ENCODE measurements around the gene RSPH1.

Gene RSPH1

GRCh38 chr21:42486072-42486471 is 10.0 kb downstream of the RSPH1 start:
- no peaks in the 10 kb centered on the region for H3K9me3 ChIP-seq (ENCODE audit: insufficient read depth, low read length, severe bottlenecking)
- no peaks in the 10 kb centered on the region for H3K79me2 ChIP-seq (ENCODE audit: insufficient read depth, low read length)
- H3K27ac ChIP-seq (ENCODE audit: low read length): no peak overlapping the region
- no peak overlapping the region for H2AFZ ChIP-seq (ENCODE audit: low read depth, low read length)
- no peak overlapping the region for H3K4me3 ChIP-seq (ENCODE audit: low read depth in 1 of 2, low read length in 2 of 2)
- H4K20me1 ChIP-seq (ENCODE audit: insufficient read depth, low read length): no peaks in the 10 kb centered on the region
- no peaks in the 10 kb centered on the region for H3K27me3 ChIP-seq (ENCODE audit: insufficient read depth, low read length, poor library complexity)
- DNase-seq (no peak), ATAC-seq (ENCODE audit: insufficient read depth, low read depth) (no peak)
- TF ChIP-seq EZH2 (IDR thresholded peaks at IDR 0.05; ENCODE audit: borderline replicate concordance, low read depth, low read length, severe bottlenecking) (no peak), CTCF (IDR thresholded peaks at IDR 0.05; ENCODE audit: borderline replicate concordance, extremely low read depth, low read length, poor library complexity, severe bottlenecking) (no peak)
- H3K9ac ChIP-seq (ENCODE audit: low read depth, low read length): no peak overlapping the region
- H3K36me3 ChIP-seq (ENCODE audit: insufficient read depth, low read length): no peaks in the 10 kb centered on the region
- H3K4me1 ChIP-seq (ENCODE audit: insufficient read depth, low read length): no peaks in the 10 kb centered on the region
- no peak overlapping the region for H3K4me2 ChIP-seq (ENCODE audit: insufficient read depth, low read length)

DNA sequence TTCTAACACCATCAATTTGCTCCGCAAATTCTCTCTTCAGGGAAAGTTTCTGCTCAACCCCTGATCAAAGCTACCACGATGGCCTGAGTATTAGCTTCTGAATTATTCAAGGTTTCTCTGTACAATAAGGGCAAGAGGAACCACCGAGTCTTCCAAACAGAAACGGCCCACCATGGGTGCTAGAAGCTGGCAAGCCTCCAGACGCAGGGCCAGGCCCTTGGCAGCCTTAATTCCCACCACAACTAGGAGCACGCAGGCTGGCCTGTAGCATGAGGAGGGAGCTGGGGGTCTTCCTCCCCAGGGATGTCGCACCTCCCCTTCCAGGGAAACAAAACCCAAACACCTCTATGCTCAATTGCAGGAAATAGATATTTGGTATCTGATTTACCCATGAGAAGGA is 11.1 kb downstream of the RSPH1 start:
- H3K4me1 ChIP-seq (ENCODE audit: insufficient read depth, low read length): no peaks in the 10 kb centered on the region
- TF ChIP-seq EZH2 (IDR thresholded peaks at IDR 0.05; ENCODE audit: borderline replicate concordance, low read depth, low read length, severe bottlenecking) (no peak), CTCF (IDR thresholded peaks at IDR 0.05; ENCODE audit: borderline replicate concordance, extremely low read depth, low read length, poor library complexity, severe bottlenecking) (no peak)
- no peak overlapping the region for H3K9ac ChIP-seq (ENCODE audit: low read depth, low read length)
- H4K20me1 ChIP-seq (ENCODE audit: insufficient read depth, low read length): no peaks in the 10 kb centered on the region
- H3K9me3 ChIP-seq (ENCODE audit: insufficient read depth, low read length, severe bottlenecking): no peaks in the 10 kb centered on the region
- H3K4me3 ChIP-seq (ENCODE audit: low read depth in 1 of 2, low read length in 2 of 2): no peak overlapping the region
- no peak overlapping the region for H3K4me2 ChIP-seq (ENCODE audit: insufficient read depth, low read length)
- H3K36me3 ChIP-seq (ENCODE audit: insufficient read depth, low read length): no peaks in the 10 kb centered on the region
- H3K27me3 ChIP-seq (ENCODE audit: insufficient read depth, low read length, poor library complexity): no peaks in the 10 kb centered on the region
- DNase-seq (no peak), ATAC-seq (ENCODE audit: insufficient read depth, low read depth) (no peak)
- no peaks in the 10 kb centered on the region for H3K79me2 ChIP-seq (ENCODE audit: insufficient read depth, low read length)
- no peak overlapping the region for H3K27ac ChIP-seq (ENCODE audit: low read length)
- H2AFZ ChIP-seq (ENCODE audit: low read depth, low read length): no peak overlapping the region

- Histone ChIP-seq H2AFZ (ENCODE audit: low read depth, low read length) (no peak overlapping the region), H3K4me2 (ENCODE audit: insufficient read depth, low read length) (no peak overlapping the region), H3K36me3 (ENCODE audit: insufficient read depth, low read length) (no peaks in the 10 kb centered on the region), H3K4me3 (ENCODE audit: low read depth in 1 of 2, low read length in 2 of 2) (no peak overlapping the region), H3K9ac (ENCODE audit: low read depth, low read length) (no peak overlapping the region), H3K27me3 (ENCODE audit: insufficient read depth, low read length, poor library complexity) (no peaks in the 10 kb centered on the region), H3K27ac (ENCODE audit: low read length) (no peak overlapping the region), H3K4me1 (ENCODE audit: insufficient read depth, low read length) (no peaks in the 10 kb centered on the region), H3K9me3 (ENCODE audit: insufficient read depth, low read length, severe bottlenecking) (no peaks in the 10 kb centered on the region), H3K79me2 (ENCODE audit: insufficient read depth, low read length) (no peaks in the 10 kb centered on the region), H4K20me1 (ENCODE audit: insufficient read depth, low read length) (no peaks in the 10 kb centered on the region)
- no peak for DNase-seq
- TF ChIP-seq EZH2 (IDR thresholded peaks at IDR 0.05; ENCODE audit: borderline replicate concordance, low read depth, low read length, severe bottlenecking) (no peak), CTCF (IDR thresholded peaks at IDR 0.05; ENCODE audit: borderline replicate concordance, extremely low read depth, low read length, poor library complexity, severe bottlenecking) (no peak)
- no peak for ATAC-seq (ENCODE audit: insufficient read depth, low read depth)
Measured at GRCh38 chr21:42481169-42481568, 14.9 kb downstream of the RSPH1 start.

GRCh38 chr21:42480736-42481135 is 15.3 kb downstream of the RSPH1 start:
- H3K79me2 ChIP-seq (ENCODE audit: insufficient read depth, low read length): no peaks in the 10 kb centered on the region
- no peaks in the 10 kb centered on the region for H4K20me1 ChIP-seq (ENCODE audit: insufficient read depth, low read length)
- H3K4me1 ChIP-seq (ENCODE audit: insufficient read depth, low read length): no peaks in the 10 kb centered on the region
- H3K36me3 ChIP-seq (ENCODE audit: insufficient read depth, low read length): no peaks in the 10 kb centered on the region
- DNase-seq: no peak
- H3K4me2 ChIP-seq (ENCODE audit: insufficient read depth, low read length): no peak overlapping the region
- no peaks in the 10 kb centered on the region for H3K27me3 ChIP-seq (ENCODE audit: insufficient read depth, low read length, poor library complexity)
- H3K27ac ChIP-seq (ENCODE audit: low read length): no peak overlapping the region
- TF ChIP-seq CTCF (IDR thresholded peaks at IDR 0.05; ENCODE audit: borderline replicate concordance, extremely low read depth, low read length, poor library complexity, severe bottlenecking) (no peak), EZH2 (IDR thresholded peaks at IDR 0.05; ENCODE audit: borderline replicate concordance, low read depth, low read length, severe bottlenecking) (no peak)
- no peaks in the 10 kb centered on the region for H3K9me3 ChIP-seq (ENCODE audit: insufficient read depth, low read length, severe bottlenecking)
- H3K4me3 ChIP-seq (ENCODE audit: low read depth in 1 of 2, low read length in 2 of 2): no peak overlapping the region
- no peak for ATAC-seq (ENCODE audit: insufficient read depth, low read depth)
- H2AFZ ChIP-seq (ENCODE audit: low read depth, low read length): no peak overlapping the region
- no peak overlapping the region for H3K9ac ChIP-seq (ENCODE audit: low read depth, low read length)
